BLaER1 (cell line): Measurements from ENCODE around the gene SPATC1L.

Experiments
- H3K27ac ChIP-seq: shearing (Covaris generic); formaldehyde crosslinking; 2 replicates; pipeline ENCODE4 v1.8.1; 2022
- H3K27me3 ChIP-seq: shearing (Covaris generic); formaldehyde crosslinking; 2 replicates; pipeline ENCODE4 v1.8.1; 2022
- H3K36me3 ChIP-seq: shearing (Covaris generic); formaldehyde crosslinking; 2 replicates; pipeline ENCODE4 v1.8.1; 2022
- H3K4me1 ChIP-seq: shearing (Covaris generic); formaldehyde crosslinking; 2 replicates; pipeline ENCODE4 v1.8.1; 2022
- H3K4me2 ChIP-seq: shearing (Covaris generic); formaldehyde crosslinking; 2 replicates; pipeline ENCODE4 v1.8.1; 2022
- H3K4me3 ChIP-seq: shearing (Covaris generic); formaldehyde crosslinking; 2 replicates; pipeline ENCODE4 v1.8.1; 2022
- H3K9ac ChIP-seq: shearing (Covaris generic); formaldehyde crosslinking; 2 replicates; pipeline ENCODE4 v1.8.1; 2022
- H3K9me3 ChIP-seq: shearing (Covaris generic); formaldehyde crosslinking; 2 replicates; pipeline ENCODE4 v1.8.1; 2022
- H4K20me1 ChIP-seq: shearing (Covaris generic); formaldehyde crosslinking; 2 replicates; pipeline ENCODE4 v1.8.1; 2022
- Cebpa-rat ChIP-seq: shearing (Covaris generic); IDR thresholded peaks from 2 replicates; pipeline ENCODE4 v1.8.1; 2022

The SPATC1L gene

GRCh38 chr21:46216132-46216747, 32.0 kb upstream of the SPATC1L start:
- no peak for TF ChIP-seq Cebpa-rat
- Histone ChIP-seq H3K9ac (no peak overlapping the region), H3K27ac (no peak overlapping the region), H3K36me3 (peaks cover 48% of the 10 kb centered on the region), H4K20me1 (peaks cover 29% of the 10 kb centered on the region), H3K4me1 (peaks cover 28% of the 10 kb centered on the region), H3K4me3 (no peak overlapping the region), H3K27me3 (no peaks in the 10 kb centered on the region), H3K9me3 (no peaks in the 10 kb centered on the region), H3K4me2 (no peak overlapping the region)

DNA sequence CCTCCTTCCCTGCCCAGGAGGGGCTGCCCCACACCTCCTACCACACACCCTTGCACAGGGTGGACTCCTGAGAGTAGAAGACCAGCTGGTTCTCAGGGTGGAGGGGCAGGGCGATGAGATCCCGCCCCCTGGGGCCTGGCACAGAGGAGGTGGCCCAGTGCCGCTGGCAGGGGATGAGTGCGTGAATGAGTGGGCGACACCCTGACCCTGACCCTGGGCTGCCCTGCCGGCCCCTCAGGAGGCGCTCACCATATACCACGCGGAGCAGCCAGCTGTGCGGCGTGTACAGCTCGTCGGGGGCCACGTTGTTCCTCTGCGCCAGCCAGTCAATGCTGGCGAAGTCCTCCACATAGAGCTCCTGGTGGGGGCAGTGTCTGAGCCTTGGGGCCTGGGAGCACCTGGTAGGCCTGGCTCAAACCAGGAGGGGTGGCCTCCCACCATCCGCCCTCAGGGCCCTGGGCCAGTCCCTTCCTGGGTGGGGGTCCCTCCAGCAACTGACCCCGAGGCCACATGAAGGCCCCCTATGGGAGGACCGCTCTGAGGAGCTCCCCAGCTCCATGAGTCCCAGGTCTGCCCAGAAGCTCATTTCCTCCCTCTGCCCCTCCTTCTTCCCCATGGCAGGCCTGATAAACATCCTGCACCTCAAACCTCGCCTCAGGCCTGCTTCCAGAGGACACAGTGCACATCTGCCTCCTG, 31.3 kb upstream of the SPATC1L start:
- Histone ChIP-seq H3K4me2 (no peak overlapping the region), H3K4me1 (peaks cover 34% of the 10 kb centered on the region), H3K9me3 (no peaks in the 10 kb centered on the region), H4K20me1 (peaks cover 24% of the 10 kb centered on the region), H3K9ac (no peak overlapping the region), H3K27me3 (no peaks in the 10 kb centered on the region), H3K36me3 (peaks cover 41% of the 10 kb centered on the region), H3K4me3 (no peak overlapping the region), H3K27ac (no peak overlapping the region)
- TF ChIP-seq Cebpa-rat: no peak

DNA sequence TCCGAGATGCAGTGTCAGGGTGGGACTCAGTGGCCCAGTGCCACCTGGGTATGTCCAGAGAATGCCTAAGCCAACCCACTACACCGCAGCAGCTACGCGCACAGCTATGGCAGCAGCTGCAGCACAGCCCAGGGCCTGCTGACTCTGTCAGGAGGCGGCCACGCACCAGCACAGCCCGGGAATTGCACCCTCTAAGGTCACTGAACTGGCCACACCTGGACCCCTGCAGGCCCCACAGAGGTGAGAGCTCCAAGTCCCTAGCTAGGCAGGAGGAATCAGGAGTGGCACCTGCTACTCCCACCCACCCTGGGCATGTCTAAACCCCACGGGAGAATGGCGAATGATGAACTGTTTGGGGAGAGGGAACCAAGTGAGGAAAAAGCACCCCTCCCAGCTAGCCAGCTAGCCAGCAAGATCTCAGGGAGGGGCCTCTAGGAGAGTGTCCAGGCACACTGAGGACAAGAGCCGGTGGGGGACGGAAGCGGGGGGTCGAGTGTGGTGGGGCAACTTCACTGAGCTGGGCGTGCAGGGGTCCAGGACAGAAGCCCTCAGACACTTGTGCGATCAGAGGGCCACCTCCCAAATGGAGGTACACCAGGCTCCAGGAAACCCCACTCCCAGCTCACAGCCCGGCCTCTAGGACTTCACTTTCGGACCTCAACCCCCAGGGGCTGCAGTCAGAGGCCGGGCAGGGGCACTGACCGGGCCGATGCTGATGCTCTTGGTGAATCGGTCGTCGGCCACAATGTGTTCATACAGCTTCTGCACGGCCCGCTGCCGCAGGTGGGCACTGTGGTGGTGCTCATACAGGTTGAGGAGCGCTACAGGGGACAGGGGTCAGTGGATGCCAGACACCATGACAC, 30.4 kb upstream of the SPATC1L start:
- Histone ChIP-seq H3K4me1 (peaks cover 32% of the 10 kb centered on the region), H3K9ac (no peak overlapping the region), H3K9me3 (no peaks in the 10 kb centered on the region), H3K4me3 (no peak overlapping the region), H3K27me3 (no peaks in the 10 kb centered on the region), H4K20me1 (peaks cover 15% of the 10 kb centered on the region), H3K36me3 (peaks cover 34% of the 10 kb centered on the region), H3K4me2 (no peak overlapping the region), H3K27ac (no peak overlapping the region)
- no peak for TF ChIP-seq Cebpa-rat

GRCh38 chr21:46213620-46214286, 29.5 kb upstream of the SPATC1L start:
- no peaks in the 10 kb centered on the region for H3K27me3 ChIP-seq
- no peak for TF ChIP-seq Cebpa-rat
- H3K4me1 ChIP-seq: peaks cover 26% of the 10 kb centered on the region
- H3K36me3 ChIP-seq: peaks cover 34% of the 10 kb centered on the region
- no peak overlapping the region for H3K9ac ChIP-seq
- no peak overlapping the region for H3K4me2 ChIP-seq
- H3K27ac ChIP-seq: no peak overlapping the region
- H4K20me1 ChIP-seq: peaks cover 11% of the 10 kb centered on the region; the same call in 1 of the 2 replicates
- no peaks in the 10 kb centered on the region for H3K9me3 ChIP-seq
- no peak overlapping the region for H3K4me3 ChIP-seq

DNA sequence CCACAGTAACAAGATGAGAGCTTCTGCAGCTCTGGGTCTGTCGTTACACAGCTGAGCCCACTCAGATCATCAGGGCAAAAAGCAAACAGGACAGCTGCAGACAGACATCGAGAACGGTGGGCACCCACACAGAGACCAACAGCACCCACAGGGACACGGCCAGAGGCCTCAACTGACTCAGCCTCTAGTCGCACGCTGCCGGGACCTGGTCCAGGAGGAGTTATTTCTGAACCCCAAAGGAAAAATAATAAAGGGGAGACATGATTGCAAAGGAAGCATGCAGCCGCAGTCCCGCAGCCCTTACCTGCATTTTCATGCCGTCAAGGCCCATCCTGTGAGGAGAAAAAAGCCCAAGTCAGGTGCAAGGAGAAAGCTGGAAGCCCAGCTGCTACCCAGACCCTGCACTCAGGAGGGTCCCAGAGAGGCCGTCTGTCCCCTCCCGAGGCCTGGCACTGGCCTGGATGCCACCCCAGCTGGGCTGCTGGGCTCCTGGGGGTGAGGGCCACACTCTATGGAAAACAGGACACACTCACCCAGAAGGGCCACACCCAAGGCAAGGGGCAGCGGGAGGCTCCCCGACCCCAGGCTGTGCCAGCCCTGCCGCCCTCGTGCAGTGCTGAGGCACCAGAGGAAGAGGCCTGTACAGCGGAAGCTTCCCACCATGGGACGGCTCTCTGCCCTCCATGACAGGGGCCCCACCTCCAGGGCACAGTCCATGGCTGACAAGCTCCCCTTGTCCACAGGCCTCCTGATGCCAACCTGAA, 28.6 kb upstream of the SPATC1L start:
- Histone ChIP-seq H3K27ac (no peak overlapping the region), H3K36me3 (peaks cover 34% of the 10 kb centered on the region), H3K27me3 (no peaks in the 10 kb centered on the region), H3K4me3 (no peak overlapping the region), H3K4me1 (peaks cover 34% of the 10 kb centered on the region), H3K9ac (no peak overlapping the region), H4K20me1 (peaks cover 11% of the 10 kb centered on the region; the same call in 1 of the 2 replicates), H3K4me2 (no peak overlapping the region), H3K9me3 (no peaks in the 10 kb centered on the region)
- no peak for TF ChIP-seq Cebpa-rat

GRCh38 chr21:46211786-46212720, 27.8 kb upstream of the SPATC1L start:
- peaks cover 11% of the 10 kb centered on the region; the same call in 1 of the 2 replicates for H4K20me1 ChIP-seq
- no peak overlapping the region for H3K4me2 ChIP-seq
- no peaks in the 10 kb centered on the region for H3K27me3 ChIP-seq
- no peak overlapping the region for H3K9ac ChIP-seq
- H3K36me3 ChIP-seq: peaks cover 34% of the 10 kb centered on the region
- no peak overlapping the region for H3K4me3 ChIP-seq
- no peak for TF ChIP-seq Cebpa-rat
- peaks cover 35% of the 10 kb centered on the region for H3K4me1 ChIP-seq
- H3K27ac ChIP-seq: no peak overlapping the region
- no peaks in the 10 kb centered on the region for H3K9me3 ChIP-seq

GRCh38 chr21:46211376-46211775, 27.1 kb upstream of the SPATC1L start:
- Histone ChIP-seq H3K27ac (no peak overlapping the region), H3K27me3 (no peaks in the 10 kb centered on the region), H3K36me3 (peaks cover 34% of the 10 kb centered on the region), H4K20me1 (peaks cover 11% of the 10 kb centered on the region; the same call in 1 of the 2 replicates), H3K9ac (no peak overlapping the region), H3K9me3 (no peaks in the 10 kb centered on the region), H3K4me3 (no peak overlapping the region), H3K4me1 (peaks cover 36% of the 10 kb centered on the region), H3K4me2 (no peak overlapping the region)
- TF ChIP-seq Cebpa-rat: no peak

DNA sequence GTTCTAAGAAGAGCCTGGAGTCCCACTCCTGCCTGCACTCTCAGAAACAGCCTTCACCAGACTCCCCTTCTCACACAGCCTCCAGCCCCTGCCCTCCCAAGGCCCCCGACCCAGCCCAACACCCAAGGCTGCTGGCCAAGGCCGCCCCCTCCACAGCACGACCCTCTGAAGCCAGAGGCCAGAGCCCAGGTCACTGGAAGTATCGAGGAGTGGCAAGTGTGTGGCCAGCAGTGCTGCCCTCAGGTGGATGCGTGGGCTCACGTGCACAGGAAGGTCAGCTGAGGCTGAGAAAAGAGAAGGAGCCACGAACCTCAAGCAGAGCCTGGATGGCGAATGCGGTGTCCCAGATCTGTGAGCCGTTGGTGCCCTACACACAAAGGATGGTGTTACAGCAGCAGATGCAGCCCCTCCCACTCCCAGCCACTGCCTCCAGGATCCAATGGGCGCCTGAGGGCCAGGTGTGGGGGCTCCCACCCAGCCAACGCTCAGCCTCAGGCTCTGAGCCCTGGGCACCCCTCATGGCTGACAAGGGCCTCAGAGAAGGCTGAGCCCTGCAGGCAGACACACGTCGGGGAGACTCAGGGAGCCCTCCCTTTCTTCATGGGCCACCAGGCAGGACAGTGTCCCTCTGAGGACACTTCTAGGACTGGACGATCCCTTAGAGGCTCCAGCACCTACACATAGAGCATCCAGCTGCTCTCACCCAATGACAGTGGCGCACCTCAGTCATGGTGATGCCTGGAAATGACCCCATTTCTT, 26.3 kb upstream of the SPATC1L start:
- Histone ChIP-seq H3K4me2 (no peak overlapping the region), H3K9ac (0 out of 2 replicates have a peak overlapping the region, but pooled peaks have one; percentile 7), H3K4me3 (no peak overlapping the region), H3K9me3 (no peaks in the 10 kb centered on the region), H4K20me1 (peaks cover 11% of the 10 kb centered on the region; the same call in 1 of the 2 replicates), H3K27me3 (no peaks in the 10 kb centered on the region), H3K4me1 (peaks cover 45% of the 10 kb centered on the region), H3K36me3 (peaks cover 34% of the 10 kb centered on the region), H3K27ac (peak overlapping the region; percentile 22; the same call in 1 of the 2 replicates)
- no peak for TF ChIP-seq Cebpa-rat
